ENCODE measurements around the gene DHPS. TPM values are rescaled to one million over a fixed set of nuclear protein-coding genes. Genes with fewer than 3 reads are reported as not detected.

The DHPS gene
- 40.0 to 54.0 TPM (median 49.9 TPM) in 5 replicates for total RNA-seq (2022; extraction: Qiagen RNA extraction)

GRCh38 chr19:12681074-12681987 is at the start of gene DHPS:
DHPS (minus strand) TSS chr19:12681880; CDS start chr19:12681766, 114 bp downstream.

GRCh38 chr19:12723641-12724426 is 42.2 kb upstream of the DHPS start, which contains the start of gene TNPO2:
TNPO2 (minus strand) TSS chr19:12723932; CDS start chr19:12720977, 2,955 bp downstream.

GRCh38 chr19:12696366-12697335 is 15.0 kb upstream of the DHPS start, which contains the start of gene FBXW9:
FBXW9 (minus strand) TSS chr19:12696631; CDS start chr19:12696581, 50 bp downstream.

GRCh38 chr19:12687496-12688196 is 6.0 kb upstream of the DHPS start, which contains the start of gene GNG14:
GNG14 (plus strand) TSS chr19:12687998; CDS start chr19:12688049, 51 bp downstream.

GRCh38 chr19:12666265-12667048 is 15.2 kb downstream of the DHPS start, which contains the start of the genes MAN2B1 and WDR83:
MAN2B1 (minus strand) TSS chr19:12666742; CDS start chr19:12666701, 41 bp downstream.
WDR83 (plus strand) TSS chr19:12666807; CDS start chr19:12669791, 2,984 bp downstream.

Other genes starting within 250 kb of the DHPS start
- 0.80 to 1.1 TPM (median 0.92 TPM) in 5 replicates for gene ZNF443, start 240.9 kb downstream of the DHPS start, total RNA-seq (2022; extraction: Qiagen RNA extraction)
- 0.05 TPM in 1 of 5 replicates, not detected in the others for gene ZNF709, start 197.1 kb downstream of the DHPS start, total RNA-seq (2022; extraction: Qiagen RNA extraction)
- gene ZNF564, start 130.4 kb downstream of the DHPS start, total RNA-seq (2022; extraction: Qiagen RNA extraction), result 1.3 to 2.4 TPM (median 1.9 TPM) in 5 replicates
- gene ZNF490, start 71.1 kb downstream of the DHPS start, total RNA-seq (2022; extraction: Qiagen RNA extraction), result 0.34 to 0.89 TPM (median 0.70 TPM) in 5 replicates
- gene ZNF791, start 71.0 kb downstream of the DHPS start, total RNA-seq (2022; extraction: Qiagen RNA extraction), result 4.8 to 5.5 TPM (median 5.3 TPM) in 5 replicates
- 15.9 to 21.9 TPM (median 21.4 TPM) in 5 replicates for gene MAN2B1, start 15.1 kb downstream of the DHPS start, total RNA-seq (2022; extraction: Qiagen RNA extraction)
- 9.3 to 11.8 TPM (median 10.9 TPM) in 5 replicates for gene WDR83, start 15.1 kb downstream of the DHPS start, total RNA-seq (2022; extraction: Qiagen RNA extraction)
- gene GNG14, start 6.1 kb upstream of the DHPS start, total RNA-seq (2022; extraction: Qiagen RNA extraction), result not detected in 5 replicates
- gene FBXW9, start 14.8 kb upstream of the DHPS start, total RNA-seq (2022; extraction: Qiagen RNA extraction), result 8.7 to 14.0 TPM (median 13.4 TPM) in 5 replicates
- 25.5 to 39.5 TPM (median 35.3 TPM) in 5 replicates for gene TNPO2, start 42.1 kb upstream of the DHPS start, total RNA-seq (2022; extraction: Qiagen RNA extraction)
- 160 to 199 TPM (median 197 TPM) in 5 replicates for gene TRIR, start 52.8 kb upstream of the DHPS start, total RNA-seq (2022; extraction: Qiagen RNA extraction)
- gene GET3, start 55.6 kb upstream of the DHPS start, total RNA-seq (2022; extraction: Qiagen RNA extraction), result 67.6 to 102 TPM (median 95.8 TPM) in 5 replicates
- gene BEST2, start 69.9 kb upstream of the DHPS start, total RNA-seq (2022; extraction: Qiagen RNA extraction), result 0.24 to 0.35 TPM (median 0.28 TPM) in 4 of 5 replicates, not detected in the other
- 9.8 to 12.4 TPM (median 10.8 TPM) in 5 replicates for gene HOOK2, start 93.7 kb upstream of the DHPS start, total RNA-seq (2022; extraction: Qiagen RNA extraction)
- 97.7 to 170 TPM (median 137 TPM) in 5 replicates for gene JUNB, start 109.6 kb upstream of the DHPS start, total RNA-seq (2022; extraction: Qiagen RNA extraction)
- 0.18 to 1.1 TPM (median 0.80 TPM) in 5 replicates for gene PRDX2, start 119.9 kb upstream of the DHPS start, total RNA-seq (2022; extraction: Qiagen RNA extraction)
- gene THSD8, start 120.2 kb upstream of the DHPS start, total RNA-seq (2022; extraction: Qiagen RNA extraction), result 6.2 to 15.8 TPM (median 9.6 TPM) in 4 of 5 replicates, not detected in the other
- gene RNASEH2A, start 124.7 kb upstream of the DHPS start, total RNA-seq (2022; extraction: Qiagen RNA extraction), result 37.6 to 51.5 TPM (median 48.6 TPM) in 5 replicates
- 0.10 to 0.27 TPM (median 0.14 TPM) in 4 of 5 replicates, not detected in the other for gene RTBDN, start 152.7 kb upstream of the DHPS start, total RNA-seq (2022; extraction: Qiagen RNA extraction)
- gene MAST1, start 156.6 kb upstream of the DHPS start, total RNA-seq (2022; extraction: Qiagen RNA extraction), result 1.5 to 2.0 TPM (median 1.9 TPM) in 5 replicates
- 27.2 to 33.8 TPM (median 32.3 TPM) in 5 replicates for gene DNASE2, start 199.6 kb upstream of the DHPS start, total RNA-seq (2022; extraction: Qiagen RNA extraction)
- gene KLF1, start 205.3 kb upstream of the DHPS start, total RNA-seq (2022; extraction: Qiagen RNA extraction), result 0.05 to 0.09 TPM (median 0.06 TPM) in 3 of 5 replicates, not detected in the others
- 8.8 to 10.0 TPM (median 9.4 TPM) in 5 replicates for gene GCDH, start 209.3 kb upstream of the DHPS start, total RNA-seq (2022; extraction: Qiagen RNA extraction)
- gene SYCE2, start 237.4 kb upstream of the DHPS start, total RNA-seq (2022; extraction: Qiagen RNA extraction), result 0.28 to 0.70 TPM (median 0.38 TPM) in 5 replicates